HG02588 (cell line): ENCODE measurements around the gene TRIP11.

Experiments
- ATAC-seq: cut with Tn5 transposase; IDR thresholded peaks from one replicate; pipeline ENCODE4 v1.9.1; 2021; ENCODE audit warnings: mild to moderate bottlenecking, moderate library complexity; ENCODE audit not compliant: unreplicated experiment

Gene TRIP11

GRCh38 chr14:91926131-91926890, 113.5 kb downstream of the TRIP11 start:
- ATAC-seq, result no peak

GRCh38 chr14:91925727-91926121, 114.1 kb downstream of the TRIP11 start:
- ATAC-seq, result no peak

- ATAC-seq, result no peak
These were observed 114.7 kb downstream of the TRIP11 start for GRCh38 chr14:91925001-91925726.

- ATAC-seq, result no peak
These were observed 119.3 kb downstream of the TRIP11 start for GRCh38 chr14:91920526-91920925.

- no peak for ATAC-seq
These were observed 120.0 kb downstream of the TRIP11 start for GRCh38 chr14:91919814-91920213.

GRCh38 chr14:91918186-91918883, 121.5 kb downstream of the TRIP11 start:
- no peak for ATAC-seq
